HepG2 (cell line): ENCODE measurements around the gene LYRM7. TPM values are rescaled to one million over a fixed set of nuclear protein-coding genes. Genes with fewer than 3 reads are reported as not detected.

Experiments used
- AHDC1 ChIP-seq: sonication (generic); formaldehyde crosslinking; IDR thresholded peaks from 2 replicates; pipeline ENCODE4 v1.5.1; 2020; ENCODE audit warnings: mild to moderate bottlenecking, missing genetic modification reagents, borderline replicate concordance
- HMGA1 ChIP-seq: sonication (generic); formaldehyde crosslinking; conservative IDR thresholded peaks from 2 replicates; pipeline ENCODE4 v1.4.0; 2020; ENCODE audit warnings: missing genetic modification reagents
- JARID2 ChIP-seq: sonication (generic); formaldehyde crosslinking; IDR thresholded peaks from 2 replicates; pipeline ENCODE4 v1.8.1; 2023; ENCODE audit warnings: missing genetic modification reagents, inconsistent platforms; ENCODE audit not compliant: insufficient replicate concordance
- MED8 ChIP-seq: sonication (generic); formaldehyde crosslinking; IDR thresholded peaks from 2 replicates; pipeline ENCODE4 v1.8.1; 2023; ENCODE audit warnings: mild to moderate bottlenecking, missing genetic modification reagents; ENCODE audit not compliant: insufficient replicate concordance
- NFE2 ChIP-seq: sonication (generic); formaldehyde crosslinking; IDR thresholded peaks from 2 replicates; pipeline ENCODE4 v1.4.0; 2020; ENCODE audit warnings: missing genetic modification reagents
- RELA ChIP-seq: sonication (generic); formaldehyde crosslinking; IDR thresholded peaks from 2 replicates; pipeline ENCODE4 v1.4.0; 2020; ENCODE audit warnings: missing genetic modification reagents
- SIX1 ChIP-seq: sonication (generic); formaldehyde crosslinking; IDR thresholded peaks from 2 replicates; pipeline ENCODE4 v1.4.0; 2020; ENCODE audit warnings: missing genetic modification reagents, borderline replicate concordance
- ZBTB21 ChIP-seq: sonication (generic); formaldehyde crosslinking; IDR thresholded peaks from 2 replicates; pipeline ENCODE4 v1.4.0; 2020; ENCODE audit warnings: missing genetic modification reagents
- ZFP62 ChIP-seq: sonication (generic); formaldehyde crosslinking; IDR thresholded peaks from 2 replicates; pipeline ENCODE4 v1.4.0; 2020; ENCODE audit warnings: missing genetic modification reagents
- ZNF3 ChIP-seq: IDR thresholded peaks from 2 replicates; pipeline ENCODE4 v1.7.0; 2017; ENCODE audit warnings: inconsistent platforms
- ZNF337 ChIP-seq: sonication (generic); formaldehyde crosslinking; IDR thresholded peaks from 2 replicates; pipeline ENCODE4 v1.5.1; 2020; ENCODE audit warnings: missing genetic modification reagents, low read depth, mild to moderate bottlenecking, borderline replicate concordance
- polyA plus RNA-seq, 8 experiments: library from polyadenylated mRNA; depleted of rRNA in 3 of 8; stranded (reverse) in 7 of 8; unstranded in 1 of 8; fragments of >200 nt; fragmentation: Illumina TruSeq in 4 of 8; extraction: Trizol in 4 of 8; gene quantifications; 2 replicates each; pipeline versions ENCODE4 v1.2.1 to v1.2.3, GENCODE V29; 2011 to 2016; ENCODE audit warnings: low read depth in 4 of 8, missing spikeins in 1 of 8, mixed read lengths in 1 of 8; ENCODE audit not compliant: insufficient read depth in 1 of 8
- total RNA-seq, 5 experiments: library from RNA; depleted of rRNA; stranded (reverse); fragments of >200 nt; fragmentation: Illumina TruSeq; extraction: Trizol; gene quantifications; 2 replicates each; pipeline ENCODE4 v1.2.3, GENCODE V29; 2016; ENCODE audit warnings: low read depth in 1 of 5
- TF ChIP-seq, protein P1 (sequence below): sonication (generic); formaldehyde crosslinking; IDR thresholded peaks from 2 replicates; pipeline ENCODE4 v1.4.0; 2020; ENCODE audit warnings: missing genetic modification reagents, mild to moderate bottlenecking, borderline replicate concordance
- TF ChIP-seq, protein P2 (sequence below): sonication (generic); formaldehyde crosslinking; IDR thresholded peaks from 2 replicates; pipeline ENCODE4 v1.4.0; 2020; ENCODE audit warnings: missing genetic modification reagents
- TF ChIP-seq, protein P3 (sequence below): sonication (generic); formaldehyde crosslinking; IDR thresholded peaks from 2 replicates; pipeline ENCODE4 v1.4.0; 2020; ENCODE audit warnings: mild to moderate bottlenecking, missing genetic modification reagents, borderline replicate concordance

Gene LYRM7
- total and polyA plus RNA-seq, 2 of the 13 experiments (the other 11 are each of a cell fraction or from before 2014, with no cell fraction given): 3.0 to 5.5 TPM

GRCh38 chr5:131164191-131165118, 6.3 kb upstream of the LYRM7 start (continued):
- TF ChIP-seq AHDC1 (peak; percentile 53; the same call in 1 of the 2 replicates), MED8 (no peak), SIX1 (no peak), HMGA1 (CRISPR knock-in tag) (no peak), ZBTB21 (CRISPR knock-in tag) (no peak), JARID2 (CRISPR knock-in tag) (peak; percentile 83), RELA (CRISPR knock-in tag) (no peak), ZNF337 (CRISPR knock-in tag) (no peak), ZNF3 (CRISPR knock-in tag) (no peak), ZFP62 (CRISPR knock-in tag) (no peak), NFE2 (CRISPR knock-in tag) (no peak; the same call in 1 of the 2 replicates)
- TF ChIP-seq, protein P1, sequence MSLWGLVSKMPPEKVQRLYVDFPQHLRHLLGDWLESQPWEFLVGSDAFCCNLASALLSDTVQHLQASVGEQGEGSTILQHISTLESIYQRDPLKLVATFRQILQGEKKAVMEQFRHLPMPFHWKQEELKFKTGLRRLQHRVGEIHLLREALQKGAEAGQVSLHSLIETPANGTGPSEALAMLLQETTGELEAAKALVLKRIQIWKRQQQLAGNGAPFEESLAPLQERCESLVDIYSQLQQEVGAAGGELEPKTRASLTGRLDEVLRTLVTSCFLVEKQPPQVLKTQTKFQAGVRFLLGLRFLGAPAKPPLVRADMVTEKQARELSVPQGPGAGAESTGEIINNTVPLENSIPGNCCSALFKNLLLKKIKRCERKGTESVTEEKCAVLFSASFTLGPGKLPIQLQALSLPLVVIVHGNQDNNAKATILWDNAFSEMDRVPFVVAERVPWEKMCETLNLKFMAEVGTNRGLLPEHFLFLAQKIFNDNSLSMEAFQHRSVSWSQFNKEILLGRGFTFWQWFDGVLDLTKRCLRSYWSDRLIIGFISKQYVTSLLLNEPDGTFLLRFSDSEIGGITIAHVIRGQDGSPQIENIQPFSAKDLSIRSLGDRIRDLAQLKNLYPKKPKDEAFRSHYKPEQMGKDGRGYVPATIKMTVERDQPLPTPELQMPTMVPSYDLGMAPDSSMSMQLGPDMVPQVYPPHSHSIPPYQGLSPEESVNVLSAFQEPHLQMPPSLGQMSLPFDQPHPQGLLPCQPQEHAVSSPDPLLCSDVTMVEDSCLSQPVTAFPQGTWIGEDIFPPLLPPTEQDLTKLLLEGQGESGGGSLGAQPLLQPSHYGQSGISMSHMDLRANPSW (CRISPR knock-in tag): no peak
- TF ChIP-seq, protein P2, sequence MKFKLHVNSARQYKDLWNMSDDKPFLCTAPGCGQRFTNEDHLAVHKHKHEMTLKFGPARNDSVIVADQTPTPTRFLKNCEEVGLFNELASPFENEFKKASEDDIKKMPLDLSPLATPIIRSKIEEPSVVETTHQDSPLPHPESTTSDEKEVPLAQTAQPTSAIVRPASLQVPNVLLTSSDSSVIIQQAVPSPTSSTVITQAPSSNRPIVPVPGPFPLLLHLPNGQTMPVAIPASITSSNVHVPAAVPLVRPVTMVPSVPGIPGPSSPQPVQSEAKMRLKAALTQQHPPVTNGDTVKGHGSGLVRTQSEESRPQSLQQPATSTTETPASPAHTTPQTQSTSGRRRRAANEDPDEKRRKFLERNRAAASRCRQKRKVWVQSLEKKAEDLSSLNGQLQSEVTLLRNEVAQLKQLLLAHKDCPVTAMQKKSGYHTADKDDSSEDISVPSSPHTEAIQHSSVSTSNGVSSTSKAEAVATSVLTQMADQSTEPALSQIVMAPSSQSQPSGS (CRISPR knock-in tag): no peak; the same call in 1 of the 2 replicates
- TF ChIP-seq, protein P3, sequence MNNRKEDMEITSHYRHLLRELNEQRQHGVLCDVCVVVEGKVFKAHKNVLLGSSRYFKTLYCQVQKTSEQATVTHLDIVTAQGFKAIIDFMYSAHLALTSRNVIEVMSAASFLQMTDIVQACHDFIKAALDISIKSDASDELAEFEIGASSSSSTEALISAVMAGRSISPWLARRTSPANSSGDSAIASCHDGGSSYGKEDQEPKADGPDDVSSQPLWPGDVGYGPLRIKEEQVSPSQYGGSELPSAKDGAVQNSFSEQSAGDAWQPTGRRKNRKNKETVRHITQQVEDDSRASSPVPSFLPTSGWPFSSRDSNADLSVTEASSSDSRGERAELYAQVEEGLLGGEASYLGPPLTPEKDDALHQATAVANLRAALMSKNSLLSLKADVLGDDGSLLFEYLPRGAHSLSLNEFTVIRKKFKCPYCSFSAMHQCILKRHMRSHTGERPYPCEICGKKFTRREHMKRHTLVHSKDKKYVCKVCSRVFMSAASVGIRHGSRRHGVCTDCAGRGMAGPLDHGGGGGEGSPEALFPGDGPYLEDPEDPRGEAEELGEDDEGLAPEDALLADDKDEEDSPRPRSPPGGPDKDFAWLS (CRISPR knock-in tag): no peak
